ENCODE data around the gene CIT. TPM values are rescaled to one million over a fixed set of nuclear protein-coding genes. Genes with fewer than 3 reads are reported as not detected.

CIT gene
- total and polyA plus RNA-seq, 4 donors = 0.31 to 24.7 (median 1.8) TPM

- Histone ChIP-seq H3K36me3 (ENCODE audit: control insufficient read depth in 4 of 4, insufficient read depth in 3 of 4, low read depth in 1 of 4, low read length in 3 of 4) (no peaks in the 10 kb centered on the region), H3K4me3 (ENCODE audit: low read depth in 1 of 3, low read length in 3 of 3) (no peak overlapping the region), H3K27me3 (ENCODE audit: control insufficient read depth in 4 of 4, insufficient read depth in 4 of 4, low read length in 3 of 4) (no peaks in the 10 kb centered on the region), H3K9me3 (ENCODE audit: control insufficient read depth in 4 of 4, low read length in 3 of 4) (no peaks in the 10 kb centered on the region), H3K27ac (ENCODE audit: low read depth in 1 of 2, low read length in 2 of 2) (no peak overlapping the region), H3K4me1 (ENCODE audit: control insufficient read depth in 4 of 4, insufficient read depth in 4 of 4, low read length in 3 of 4) (no peaks in the 10 kb centered on the region), H3K9ac (ENCODE audit: low read depth in 1 of 2, low read length in 2 of 2) (no peak overlapping the region)
- TF ChIP-seq ZBTB33 (IDR thresholded peaks at IDR 0.05) = no peak
- no peak for TF ChIP-seq FOXA1 (IDR thresholded peaks at IDR 0.05)
- no peak for TF ChIP-seq MAX (IDR thresholded peaks at IDR 0.05)
- no peak for TF ChIP-seq JUND (IDR thresholded peaks at IDR 0.05)
- no peak for TF ChIP-seq RXRA (IDR thresholded peaks at IDR 0.05)
- no peak for TF ChIP-seq HNF4A (conservative IDR thresholded peaks at IDR 0.05)
- no peak for TF ChIP-seq NR2F2 (IDR thresholded peaks at IDR 0.05)
- no peak for TF ChIP-seq GABPA (IDR thresholded peaks at IDR 0.05 in 1 of 2, conservative IDR thresholded peaks at IDR 0.05 in 1 of 2)
- DNase-seq (ENCODE audit: low spot score) = no peak
- WGBS = 90% methylated on average over 6 of the region's 6 CpGs
Measured at GRCh38 chr12:119913536-119914330, 36.6 kb upstream of the CIT start.

- Histone ChIP-seq H3K27me3 (ENCODE audit: control insufficient read depth in 4 of 4, insufficient read depth in 4 of 4, low read length in 3 of 4) (no peaks in the 10 kb centered on the region), H3K4me3 (ENCODE audit: low read depth in 1 of 3, low read length in 3 of 3) (no peak overlapping the region), H3K27ac (ENCODE audit: low read depth in 1 of 2, low read length in 2 of 2) (no peak overlapping the region), H3K36me3 (ENCODE audit: control insufficient read depth in 4 of 4, insufficient read depth in 3 of 4, low read depth in 1 of 4, low read length in 3 of 4) (no peaks in the 10 kb centered on the region), H3K9ac (ENCODE audit: low read depth in 1 of 2, low read length in 2 of 2) (no peak overlapping the region), H3K4me1 (ENCODE audit: control insufficient read depth in 4 of 4, insufficient read depth in 4 of 4, low read length in 3 of 4) (no peaks in the 10 kb centered on the region), H3K9me3 (ENCODE audit: control insufficient read depth in 4 of 4, low read length in 3 of 4) (no peaks in the 10 kb centered on the region)
- WGBS = 78% methylated on average over 4 of the region's 4 CpGs
- TF ChIP-seq EGR1 (IDR thresholded peaks at IDR 0.05; ENCODE audit: low read depth in 2 of 2) = no peak
- TF ChIP-seq HNF4G (IDR thresholded peaks at IDR 0.05) = no peak
- TF ChIP-seq ZBTB33 (IDR thresholded peaks at IDR 0.05) = no peak
- TF ChIP-seq SP1 (IDR thresholded peaks at IDR 0.05) = no peak
- DNase-seq (ENCODE audit: low spot score) = no peak
Measured at GRCh38 chr12:119911182-119911581, 34.1 kb upstream of the CIT start.

GRCh38 chr12:119910586-119910985, 33.5 kb upstream of the CIT start:
- no peak for DNase-seq (ENCODE audit: low spot score)
- no peak overlapping the region for H3K9ac ChIP-seq (ENCODE audit: low read depth in 1 of 2, low read length in 2 of 2)
- no peaks in the 10 kb centered on the region for H3K4me1 ChIP-seq (ENCODE audit: control insufficient read depth in 4 of 4, insufficient read depth in 4 of 4, low read length in 3 of 4)
- 96% methylated on average over 4 of the region's 4 CpGs for WGBS
- no peak overlapping the region for H3K4me3 ChIP-seq (ENCODE audit: low read depth in 1 of 3, low read length in 3 of 3)
- H3K36me3 ChIP-seq (ENCODE audit: control insufficient read depth in 4 of 4, insufficient read depth in 3 of 4, low read depth in 1 of 4, low read length in 3 of 4) = no peaks in the 10 kb centered on the region
- H3K9me3 ChIP-seq (ENCODE audit: control insufficient read depth in 4 of 4, low read length in 3 of 4) = no peaks in the 10 kb centered on the region
- H3K27me3 ChIP-seq (ENCODE audit: control insufficient read depth in 4 of 4, insufficient read depth in 4 of 4, low read length in 3 of 4) = no peaks in the 10 kb centered on the region
- no peak overlapping the region for H3K27ac ChIP-seq (ENCODE audit: low read depth in 1 of 2, low read length in 2 of 2)
- TF ChIP-seq FOXA1 (IDR thresholded peaks at IDR 0.05) (no peak), RAD21 (IDR thresholded peaks at IDR 0.05) (no peak), FOXA2 (IDR thresholded peaks at IDR 0.05) (no peak), JUND (IDR thresholded peaks at IDR 0.05) (no peak), ZBTB33 (IDR thresholded peaks at IDR 0.05) (no peak), MAX (IDR thresholded peaks at IDR 0.05) (no peak), SP1 (IDR thresholded peaks at IDR 0.05) (no peak), TAF1 (conservative IDR thresholded peaks at IDR 0.05) (no peak), GABPA (IDR thresholded peaks at IDR 0.05 in 1 of 2, conservative IDR thresholded peaks at IDR 0.05 in 1 of 2) (no peak), HNF4G (IDR thresholded peaks at IDR 0.05) (no peak), EGR1 (IDR thresholded peaks at IDR 0.05; ENCODE audit: low read depth in 2 of 2) (no peak), REST (IDR thresholded peaks at IDR 0.05) (no peak), YY1 (IDR thresholded peaks at IDR 0.05) (no peak), NR2F2 (IDR thresholded peaks at IDR 0.05) (no peak)
